NT2/D1 (cell line): Measurements from ENCODE around the gene IL19.

Experiments
- DNase-seq: peaks from one replicate; pipeline ENCODE4 v3.0.0-alpha.2; 2011; ENCODE audit warnings: low read depth, low spot score
- H3K27me3 ChIP-seq: 2 replicates; pipeline ENCODE4 v1.6.0; 2011; ENCODE audit warnings: mild to moderate bottlenecking; ENCODE audit not compliant: insufficient read length, insufficient read depth
- H3K36me3 ChIP-seq: 2 replicates; pipeline ENCODE4 v1.6.1; 2011; ENCODE audit warnings: mild to moderate bottlenecking, low read length, mixed read lengths; ENCODE audit not compliant: insufficient read depth, insufficient read length
- H3K4me1 ChIP-seq: 2 replicates; pipeline ENCODE4 v1.5.1; 2011; ENCODE audit not compliant: insufficient read depth, insufficient read length
- H3K4me3 ChIP-seq: 2 replicates; pipeline ENCODE4 v1.5.1; 2011; ENCODE audit warnings: low read depth; ENCODE audit not compliant: insufficient read length
- H3K9ac ChIP-seq: 2 replicates; pipeline ENCODE4 v1.6.0; 2011; ENCODE audit warnings: low read depth; ENCODE audit not compliant: insufficient read length
- H3K9me3 ChIP-seq: 2 replicates; pipeline ENCODE4 v1.5.1; 2011; ENCODE audit warnings: mild to moderate bottlenecking, low read length; ENCODE audit not compliant: insufficient read depth
- SUZ12 ChIP-seq: IDR thresholded peaks from 2 replicates; pipeline ENCODE4 v1.6.1; 2011; ENCODE audit not compliant: insufficient read length, insufficient read depth; ENCODE audit errors: extremely low read depth
- YY1 ChIP-seq: IDR thresholded peaks from 2 replicates; pipeline ENCODE4 v1.6.1; 2011; ENCODE audit not compliant: insufficient read length, insufficient read depth
- ZNF274 ChIP-seq: IDR thresholded peaks from 2 replicates; pipeline ENCODE4 v1.6.1; 2011; ENCODE audit warnings: mild to moderate bottlenecking, low read depth, low read length

Gene IL19

GRCh38 chr1:206742719-206743383 lies 27.7 kb upstream of the IL19 start:
- H3K27me3 ChIP-seq: no peaks in the 10 kb centered on the region
- no peaks in the 10 kb centered on the region for H3K36me3 ChIP-seq
- H3K4me1 ChIP-seq: peaks cover 12% of the 10 kb centered on the region
- H3K9me3 ChIP-seq: no peaks in the 10 kb centered on the region
- H3K4me3 ChIP-seq: no peak overlapping the region
- DNase-seq: no peak
- TF ChIP-seq ZNF274 (no peak), YY1 (no peak), SUZ12 (no peak)
- no peak overlapping the region for H3K9ac ChIP-seq

- peaks cover 6% of the 10 kb centered on the region for H3K4me1 ChIP-seq
- H3K9me3 ChIP-seq: no peaks in the 10 kb centered on the region
- no peak for TF ChIP-seq SUZ12
- no peak for TF ChIP-seq ZNF274
- TF ChIP-seq YY1: no peak
- H3K9ac ChIP-seq: no peak overlapping the region
- no peak overlapping the region for H3K4me3 ChIP-seq
- H3K36me3 ChIP-seq: no peaks in the 10 kb centered on the region
- DNase-seq: no peak
- no peaks in the 10 kb centered on the region for H3K27me3 ChIP-seq
Measured at GRCh38 chr1:206744683-206745082, 25.9 kb upstream of the IL19 start.

- Histone ChIP-seq H3K9ac (no peak overlapping the region), H3K4me1 (peaks cover 6% of the 10 kb centered on the region), H3K9me3 (no peaks in the 10 kb centered on the region), H3K4me3 (no peak overlapping the region), H3K27me3 (no peaks in the 10 kb centered on the region), H3K36me3 (no peaks in the 10 kb centered on the region)
- TF ChIP-seq SUZ12 (no peak), ZNF274 (no peak), YY1 (no peak)
- no peak for DNase-seq
Measured at GRCh38 chr1:206745301-206745700, 25.3 kb upstream of the IL19 start.

- Histone ChIP-seq H3K9ac (no peak overlapping the region), H3K27me3 (no peaks in the 10 kb centered on the region), H3K4me1 (no peaks in the 10 kb centered on the region)
Measured at GRCh38 chr1:206748348-206749030, 22.1 kb upstream of the IL19 start.

GRCh38 chr1:206751891-206752290 lies 18.7 kb upstream of the IL19 start:
- no peak for TF ChIP-seq ZNF274
- TF ChIP-seq YY1: no peak
- no peak for TF ChIP-seq SUZ12
- Histone ChIP-seq H3K36me3 (no peaks in the 10 kb centered on the region), H3K9me3 (no peaks in the 10 kb centered on the region), H3K27me3 (no peaks in the 10 kb centered on the region), H3K4me3 (no peak overlapping the region), H3K4me1 (no peaks in the 10 kb centered on the region), H3K9ac (no peak overlapping the region)
- DNase-seq: no peak

More at GRCh38 chr1:206748348-206749030, 22.1 kb upstream of the IL19 start:
- Histone ChIP-seq H3K9me3 (no peaks in the 10 kb centered on the region), H3K4me3 (no peak overlapping the region), H3K36me3 (no peaks in the 10 kb centered on the region)
- no peak for TF ChIP-seq SUZ12
- no peak for TF ChIP-seq ZNF274
- no peak for TF ChIP-seq YY1
- DNase-seq: no peak

GRCh38 chr1:206752481-206752880 lies 18.1 kb upstream of the IL19 start:
- H3K27me3 ChIP-seq: no peaks in the 10 kb centered on the region
- H3K4me1 ChIP-seq: no peaks in the 10 kb centered on the region
- no peak for DNase-seq
- H3K36me3 ChIP-seq: no peaks in the 10 kb centered on the region
- no peaks in the 10 kb centered on the region for H3K9me3 ChIP-seq
- TF ChIP-seq ZNF274: no peak
- no peak for TF ChIP-seq SUZ12
- TF ChIP-seq YY1: no peak
- H3K4me3 ChIP-seq: no peak overlapping the region
- H3K9ac ChIP-seq: no peak overlapping the region

- Histone ChIP-seq H3K4me1 (no peaks in the 10 kb centered on the region), H3K27me3 (no peaks in the 10 kb centered on the region), H3K36me3 (no peaks in the 10 kb centered on the region), H3K9me3 (no peaks in the 10 kb centered on the region), H3K9ac (no peak overlapping the region), H3K4me3 (no peak overlapping the region)
- TF ChIP-seq YY1 (no peak), ZNF274 (no peak), SUZ12 (no peak)
- DNase-seq: no peak
Measured at GRCh38 chr1:206753141-206753540, 17.4 kb upstream of the IL19 start.
